ENCODE data around the gene SARDH.

- TF ChIP-seq, protein P1, sequence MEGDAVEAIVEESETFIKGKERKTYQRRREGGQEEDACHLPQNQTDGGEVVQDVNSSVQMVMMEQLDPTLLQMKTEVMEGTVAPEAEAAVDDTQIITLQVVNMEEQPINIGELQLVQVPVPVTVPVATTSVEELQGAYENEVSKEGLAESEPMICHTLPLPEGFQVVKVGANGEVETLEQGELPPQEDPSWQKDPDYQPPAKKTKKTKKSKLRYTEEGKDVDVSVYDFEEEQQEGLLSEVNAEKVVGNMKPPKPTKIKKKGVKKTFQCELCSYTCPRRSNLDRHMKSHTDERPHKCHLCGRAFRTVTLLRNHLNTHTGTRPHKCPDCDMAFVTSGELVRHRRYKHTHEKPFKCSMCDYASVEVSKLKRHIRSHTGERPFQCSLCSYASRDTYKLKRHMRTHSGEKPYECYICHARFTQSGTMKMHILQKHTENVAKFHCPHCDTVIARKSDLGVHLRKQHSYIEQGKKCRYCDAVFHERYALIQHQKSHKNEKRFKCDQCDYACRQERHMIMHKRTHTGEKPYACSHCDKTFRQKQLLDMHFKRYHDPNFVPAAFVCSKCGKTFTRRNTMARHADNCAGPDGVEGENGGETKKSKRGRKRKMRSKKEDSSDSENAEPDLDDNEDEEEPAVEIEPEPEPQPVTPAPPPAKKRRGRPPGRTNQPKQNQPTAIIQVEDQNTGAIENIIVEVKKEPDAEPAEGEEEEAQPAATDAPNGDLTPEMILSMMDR (IDR thresholded peaks at IDR 0.05) = no peak
- no peak for TF ChIP-seq POLR2A (IDR thresholded peaks at IDR 0.05)
These were observed 24.5 kb upstream of the SARDH start for GRCh38 chr9:133762488-133763271.

Data from heart left ventricle (tissue), 13 donors.